Left colon (tissue), 2 donors: ENCODE data around the gene RCOR1. TPM values are rescaled to one million over a fixed set of nuclear protein-coding genes. Genes with fewer than 3 reads are reported as not detected.

Experiments used
- ATAC-seq: fragments of 200-7000 bp; cut with Tn5 transposase; one replicate; pipeline ENCODE4 v1.9.1; 2020; ENCODE audit warnings: mild to moderate bottlenecking, moderate library complexity
- DNase-seq, 2 donors: peaks; one replicate each; pipeline ENCODE4 v3.0.0-alpha.2; 2020
- intact Hi-C, 2 donors: fragments of 100-400 bp; cut with DNase I in 1 of 2; cut with micrococcal nuclease in 1 of 2; formaldehyde crosslinking; loops; one replicate each; pipeline versions ENCODE4 v1.11.2 to v1.14.0; 2022; cut with DNase I, micrococcal nuclease
- total RNA-seq, 2 donors: library from RNA; stranded (reverse); fragmentation: NEBNext Ultra II Directional; extraction: Animal tissue kit (Norgen Biotek cat#: 25700); gene quantifications; one replicate each; pipeline ENCODE4 v1.2.1, GENCODE V29; 2021
- donor health status: DM: no; HTN: no; CAD: no.
- donor health status: DM: yes; HTN: yes; CAD: no.

The RCOR1 gene
- total RNA-seq, 2 donors from 2014 or later, result 35.7 to 36.2 TPM

DNA sequence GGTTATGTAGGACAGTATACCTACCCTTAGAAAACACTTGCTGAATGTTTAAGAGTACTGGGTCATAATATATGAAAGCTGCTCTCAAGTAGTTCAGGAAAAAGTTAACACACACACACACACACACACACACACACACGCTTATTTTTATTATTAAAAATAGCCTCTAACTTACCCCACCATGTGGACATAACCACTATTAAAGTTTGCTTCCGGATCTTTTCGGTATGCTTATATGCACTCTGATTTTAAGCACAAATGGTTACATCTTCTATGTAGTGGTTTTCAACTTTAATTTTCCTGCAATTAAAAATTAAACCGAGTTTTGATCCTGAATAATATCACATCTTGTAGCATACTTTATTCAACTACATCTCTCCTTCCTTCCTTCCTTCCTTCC, 99.9 kb downstream of the RCOR1 start:
- ATAC-seq (no peak), DNase-seq (no peak)
- intact Hi-C loops, result loop anchor here in 1 of 2 donors (10.0 kb wide), 1 partner anchor 222 kb away; no protein-coding TSS in a partner anchor

DNA sequence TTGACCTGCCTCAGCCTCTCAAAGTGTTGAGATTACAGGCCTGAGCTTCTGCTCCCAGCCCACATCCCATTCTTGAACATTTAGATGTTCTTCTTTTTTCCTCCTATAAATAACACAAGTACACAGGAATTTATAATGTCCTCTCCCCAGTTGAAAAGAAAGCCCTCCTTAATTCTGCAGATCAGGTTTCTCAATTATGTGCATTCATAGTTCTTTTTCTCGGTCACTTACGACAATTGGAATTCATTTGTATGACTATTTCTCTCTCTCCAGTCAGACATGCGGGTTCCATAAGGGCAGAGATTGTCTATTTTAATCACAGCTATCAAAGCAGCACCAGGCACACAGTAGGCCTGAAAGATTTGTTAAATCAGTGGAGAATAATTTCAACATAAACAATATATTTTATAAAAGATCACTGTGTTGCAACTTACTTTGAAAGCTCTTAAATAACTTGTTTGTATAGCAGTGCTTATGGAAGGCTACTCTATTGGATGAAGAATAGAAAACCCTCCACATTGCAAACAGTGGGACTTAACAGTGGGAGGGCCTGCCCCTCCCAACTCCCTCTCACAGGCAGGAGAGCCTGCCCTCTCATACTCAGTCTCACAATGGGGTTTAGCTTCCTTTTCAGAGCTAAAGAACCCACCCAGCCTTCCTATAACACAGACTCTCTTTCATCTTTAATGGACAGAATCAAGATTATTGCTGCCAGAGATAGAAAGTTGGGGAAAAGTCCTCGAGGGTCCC, 100.7 kb downstream of the RCOR1 start:
- DNase-seq (no peak), ATAC-seq (no peak)
- intact Hi-C loops, result loop anchor here in 1 of 2 donors (10.0 kb wide), 1 partner anchor 222 kb away; no protein-coding TSS in a partner anchor

GRCh38 chr14:102694530-102695166, 102.2 kb downstream of the RCOR1 start:
- intact Hi-C loops, result loop anchor here in 1 of 2 donors (10.0 kb wide), 1 partner anchor 220 kb away; no protein-coding TSS in a partner anchor
- ATAC-seq (peak; percentile 44), DNase-seq (peak; percentile 32 to 64)

- no peak for DNase-seq
- intact Hi-C loops, result loop anchor here in 1 of 2 donors (10.0 kb wide), 1 partner anchor 220 kb away; no protein-coding TSS in a partner anchor
- ATAC-seq, result no peak
Observed at GRCh38 chr14:102695167-102695555, 102.7 kb downstream of the RCOR1 start.

DNA sequence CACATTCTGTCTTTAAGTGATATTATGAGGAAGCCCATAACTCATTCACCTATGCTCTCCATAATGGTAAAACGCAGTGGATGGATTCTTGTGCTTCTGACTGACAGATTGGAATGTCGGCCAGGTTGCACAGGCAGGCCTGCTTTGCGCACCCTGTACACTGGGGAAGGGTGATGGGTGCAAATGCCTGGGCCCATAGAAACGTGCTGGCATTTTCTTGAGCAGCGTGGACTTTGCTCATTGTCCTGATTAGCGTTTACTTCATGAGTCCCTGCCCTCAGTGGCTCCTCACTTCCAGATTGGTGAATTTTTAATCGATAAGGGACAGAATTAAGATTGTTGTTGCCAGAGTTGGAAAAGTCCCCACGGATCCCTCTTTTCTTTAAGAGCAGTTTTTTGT, 103.9 kb downstream of the RCOR1 start:
- intact Hi-C loops, result loop anchor here in 1 of 2 donors (10.0 kb wide), 1 partner anchor 218 kb away; no protein-coding TSS in a partner anchor
- ATAC-seq (peak; percentile 84), DNase-seq (peak; percentile 45 to 48)

- intact Hi-C loops, result loop anchor here in 1 of 2 donors (10.0 kb wide), 1 partner anchor 218 kb away; no protein-coding TSS in a partner anchor
- DNase-seq (no peak), ATAC-seq (peak; percentile 86)
Observed at GRCh38 chr14:102696856-102697495, 104.5 kb downstream of the RCOR1 start.

GRCh38 chr14:102697501-102697900, 105.1 kb downstream of the RCOR1 start:
- intact Hi-C loops, result loop anchor here in 1 of 2 donors (10.0 kb wide), 1 partner anchor 217 kb away; no protein-coding TSS in a partner anchor
- ATAC-seq (no peak), DNase-seq (no peak)

- ATAC-seq, result no peak
- intact Hi-C loops, result loop anchor here in 1 of 2 donors (10.0 kb wide), 1 partner anchor 215 kb away; no protein-coding TSS in a partner anchor
- no peak for DNase-seq
Observed at GRCh38 chr14:102699416-102700110, 107.1 kb downstream of the RCOR1 start.

GRCh38 chr14:102708494-102708893, 116.0 kb downstream of the RCOR1 start:
- DNase-seq, result no peak
- intact Hi-C loops, result no loop called here
- no peak for ATAC-seq

- ATAC-seq, result no peak
- no peak for DNase-seq
- intact Hi-C loops, result no loop called here
Observed at GRCh38 chr14:102711207-102711606, 118.8 kb downstream of the RCOR1 start.

GRCh38 chr14:102711946-102712345, 119.5 kb downstream of the RCOR1 start:
- intact Hi-C loops, result no loop called here
- ATAC-seq, result no peak
- no peak for DNase-seq

GRCh38 chr14:102717276-102717675, 124.8 kb downstream of the RCOR1 start:
- ATAC-seq, result no peak
- DNase-seq, result no peak
- intact Hi-C loops, result no loop called here

GRCh38 chr14:102722646-102723045, 130.2 kb downstream of the RCOR1 start:
- intact Hi-C loops, result no loop called here
- ATAC-seq, result no peak
- DNase-seq, result no peak

- DNase-seq (no peak), ATAC-seq (no peak)
- intact Hi-C loops, result no loop called here
Observed at GRCh38 chr14:102723650-102724049, 131.2 kb downstream of the RCOR1 start.

DNA sequence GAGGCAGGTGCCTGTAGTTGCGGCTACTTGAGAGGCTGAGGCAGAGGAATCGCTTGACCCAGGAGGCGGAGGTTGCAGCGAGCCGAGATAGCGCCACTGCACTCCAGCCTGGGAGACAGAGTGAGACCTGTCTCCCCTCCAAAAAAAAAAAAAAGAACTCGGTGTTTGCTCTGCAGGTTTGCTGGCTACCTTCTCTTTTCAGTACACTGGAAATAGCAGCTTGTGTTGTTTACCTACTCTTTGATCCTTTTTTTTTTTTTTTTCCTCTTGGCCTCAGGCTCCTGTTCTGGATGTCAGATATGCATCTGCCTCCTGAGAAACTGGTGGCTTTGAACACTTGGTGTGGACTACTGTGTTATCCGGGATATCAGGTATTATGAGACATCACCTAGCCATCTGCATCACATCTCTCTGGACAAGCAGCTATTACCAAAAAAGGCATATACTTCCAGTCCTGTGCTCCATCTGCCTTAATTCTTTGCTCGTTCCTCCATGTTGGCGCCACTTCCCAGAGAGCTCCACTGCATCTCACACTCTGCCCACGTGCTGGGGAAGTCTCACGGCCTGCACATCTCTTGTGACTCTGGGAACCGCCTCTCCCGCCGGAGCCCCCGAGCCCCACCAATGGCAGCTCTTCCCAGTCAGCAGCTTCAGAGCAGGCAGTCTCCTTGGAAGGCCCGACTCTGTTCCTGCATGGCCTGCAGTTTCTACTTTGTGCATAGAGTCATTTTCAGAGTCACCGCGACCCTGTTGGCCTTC, 133.9 kb downstream of the RCOR1 start:
- ATAC-seq (no peak), DNase-seq (no peak)
- intact Hi-C loops, result no loop called here

DNA sequence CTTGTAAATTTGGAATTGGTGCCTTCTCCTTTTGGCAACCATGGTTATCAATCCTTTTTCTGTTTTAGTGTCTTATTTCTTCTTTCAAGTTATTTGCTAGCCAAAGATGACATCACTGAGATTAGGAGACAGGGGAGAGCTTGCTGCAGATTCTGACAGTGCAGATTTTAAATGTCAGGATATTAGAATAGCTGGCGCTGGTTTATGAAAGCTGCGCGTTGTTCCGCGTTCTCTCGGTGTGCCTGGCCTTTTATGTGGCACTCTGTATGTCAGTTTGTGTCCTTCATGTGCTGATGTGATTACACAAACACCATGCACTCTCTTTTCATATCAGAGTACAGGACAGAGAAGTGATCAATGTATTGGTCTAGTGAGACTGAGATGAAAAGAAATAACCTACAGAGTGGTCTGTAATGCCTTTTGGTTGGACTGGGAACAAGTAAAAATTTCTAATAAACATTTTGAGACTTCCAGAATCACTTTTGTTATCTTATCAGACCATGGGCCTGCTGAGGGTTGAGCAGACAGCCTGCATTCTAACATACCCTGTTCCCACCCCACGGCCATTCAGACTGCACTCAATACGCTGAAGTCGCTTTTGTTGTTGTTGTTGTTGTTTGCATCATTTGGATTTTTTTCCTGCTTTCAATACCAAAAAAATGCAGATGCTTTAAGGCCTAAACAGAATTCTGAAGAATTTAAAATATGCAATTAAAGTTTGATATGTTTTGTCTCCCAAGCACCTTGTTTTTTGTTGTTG, 135.1 kb downstream of the RCOR1 start:
- DNase-seq, result no peak
- intact Hi-C loops, result no loop called here
- ATAC-seq, result no peak

- no peak for ATAC-seq
- intact Hi-C loops, result no loop called here
- DNase-seq, result no peak
Observed at GRCh38 chr14:102728501-102728900, 136.1 kb downstream of the RCOR1 start.
